Measurements from ENCODE around the gene EXOC4. TPM values are rescaled to one million over a fixed set of nuclear protein-coding genes. Genes with fewer than 3 reads are reported as not detected.

The EXOC4 gene
- total RNA-seq, 3 donors from 2014 or later, result 23.9 to 30.4 (median 26.0) TPM

- no peaks in the 10 kb centered on the region for H3K27me3 Mint-ChIP-seq (ENCODE audit: low read depth)
- ATAC-seq (no peak), DNase-seq (no peak)
- peaks cover 8% of the 10 kb centered on the region for H3K9me3 Mint-ChIP-seq
- H3K36me3 Mint-ChIP-seq (ENCODE audit: insufficient read depth), result peaks cover 26% of the 10 kb centered on the region
- H3K4me1 Mint-ChIP-seq (ENCODE audit: low read depth), result no peaks in the 10 kb centered on the region
- no peak overlapping the region for H3K4me3 Mint-ChIP-seq
These were observed 660.2 kb downstream of the EXOC4 start for GRCh38 chr7:133912916-133913697.

- ATAC-seq, result no peak
- no peaks in the 10 kb centered on the region for H3K27me3 Mint-ChIP-seq (ENCODE audit: low read depth)
- no peak overlapping the region for H3K4me3 Mint-ChIP-seq
- peaks cover 42% of the 10 kb centered on the region for H3K36me3 Mint-ChIP-seq (ENCODE audit: insufficient read depth)
- H3K9me3 Mint-ChIP-seq, result peaks cover 34% of the 10 kb centered on the region
- DNase-seq, result no peak
- H3K4me1 Mint-ChIP-seq (ENCODE audit: low read depth), result no peaks in the 10 kb centered on the region
These were observed 663.7 kb downstream of the EXOC4 start for GRCh38 chr7:133916621-133917020.

- H3K4me3 Mint-ChIP-seq, result no peak overlapping the region
- peaks cover 40% of the 10 kb centered on the region for H3K36me3 Mint-ChIP-seq (ENCODE audit: insufficient read depth)
- ATAC-seq, result no peak
- no peaks in the 10 kb centered on the region for H3K4me1 Mint-ChIP-seq (ENCODE audit: low read depth)
- DNase-seq, result no peak
- H3K27me3 Mint-ChIP-seq (ENCODE audit: low read depth), result no peaks in the 10 kb centered on the region
- H3K9me3 Mint-ChIP-seq, result peaks cover 34% of the 10 kb centered on the region
These were observed 666.9 kb downstream of the EXOC4 start for GRCh38 chr7:133919810-133920209.

GRCh38 chr7:133921635-133922182 lies 668.8 kb downstream of the EXOC4 start:
- peaks cover 38% of the 10 kb centered on the region for H3K36me3 Mint-ChIP-seq (ENCODE audit: insufficient read depth)
- ATAC-seq (no peak), DNase-seq (no peak)
- H3K27me3 Mint-ChIP-seq (ENCODE audit: low read depth), result no peaks in the 10 kb centered on the region
- no peaks in the 10 kb centered on the region for H3K4me1 Mint-ChIP-seq (ENCODE audit: low read depth)
- no peak overlapping the region for H3K4me3 Mint-ChIP-seq
- peaks cover 34% of the 10 kb centered on the region for H3K9me3 Mint-ChIP-seq

GRCh38 chr7:133923974-133924373 lies 671.1 kb downstream of the EXOC4 start:
- DNase-seq (no peak), ATAC-seq (no peak)
- Mint-ChIP-seq H3K27me3 (ENCODE audit: low read depth) (no peaks in the 10 kb centered on the region), H3K9me3 (peaks cover 28% of the 10 kb centered on the region), H3K4me3 (no peak overlapping the region), H3K4me1 (ENCODE audit: low read depth) (no peaks in the 10 kb centered on the region), H3K36me3 (ENCODE audit: insufficient read depth) (peaks cover 28% of the 10 kb centered on the region)

GRCh38 chr7:133931053-133931452 lies 678.2 kb downstream of the EXOC4 start:
- H3K4me3 Mint-ChIP-seq, result no peak overlapping the region
- no peaks in the 10 kb centered on the region for H3K9me3 Mint-ChIP-seq
- H3K27me3 Mint-ChIP-seq (ENCODE audit: low read depth), result no peaks in the 10 kb centered on the region

GRCh38 chr7:133932591-133932990 lies 679.7 kb downstream of the EXOC4 start:
- H3K27me3 Mint-ChIP-seq (ENCODE audit: low read depth), result no peaks in the 10 kb centered on the region
- peaks cover 36% of the 10 kb centered on the region for H3K36me3 Mint-ChIP-seq (ENCODE audit: insufficient read depth)
- H3K4me1 Mint-ChIP-seq (ENCODE audit: low read depth), result no peaks in the 10 kb centered on the region
- no peaks in the 10 kb centered on the region for H3K9me3 Mint-ChIP-seq
- ATAC-seq (no peak), DNase-seq (no peak)
- H3K4me3 Mint-ChIP-seq, result no peak overlapping the region

More at GRCh38 chr7:133931053-133931452, 678.2 kb downstream of the EXOC4 start:
- Mint-ChIP-seq H3K4me1 (ENCODE audit: low read depth) (no peaks in the 10 kb centered on the region), H3K36me3 (ENCODE audit: insufficient read depth) (peaks cover 28% of the 10 kb centered on the region)
- ATAC-seq (no peak), DNase-seq (no peak)

- no peaks in the 10 kb centered on the region for H3K27me3 Mint-ChIP-seq (ENCODE audit: low read depth)
- no peak overlapping the region for H3K4me3 Mint-ChIP-seq
- DNase-seq (no peak), ATAC-seq (no peak)
- no peaks in the 10 kb centered on the region for H3K4me1 Mint-ChIP-seq (ENCODE audit: low read depth)
- H3K9me3 Mint-ChIP-seq, result no peaks in the 10 kb centered on the region
- H3K36me3 Mint-ChIP-seq (ENCODE audit: insufficient read depth), result peaks cover 43% of the 10 kb centered on the region
These were observed 681.5 kb downstream of the EXOC4 start for GRCh38 chr7:133934262-133934976.

- Mint-ChIP-seq H3K4me1 (ENCODE audit: low read depth) (no peaks in the 10 kb centered on the region), H3K36me3 (ENCODE audit: insufficient read depth) (peaks cover 39% of the 10 kb centered on the region), H3K9me3 (no peaks in the 10 kb centered on the region), H3K27me3 (ENCODE audit: low read depth) (no peaks in the 10 kb centered on the region), H3K4me3 (no peak overlapping the region)
- DNase-seq (no peak), ATAC-seq (no peak)
These were observed 682.1 kb downstream of the EXOC4 start for GRCh38 chr7:133934977-133935330.

GRCh38 chr7:133936074-133936473 lies 683.2 kb downstream of the EXOC4 start:
- Mint-ChIP-seq H3K4me3 (no peak overlapping the region), H3K9me3 (no peaks in the 10 kb centered on the region), H3K27me3 (ENCODE audit: low read depth) (no peaks in the 10 kb centered on the region), H3K4me1 (ENCODE audit: low read depth) (no peaks in the 10 kb centered on the region), H3K36me3 (ENCODE audit: insufficient read depth) (peaks cover 46% of the 10 kb centered on the region)
- ATAC-seq, result no peak
- DNase-seq, result no peak

GRCh38 chr7:133937786-133938185 lies 684.9 kb downstream of the EXOC4 start:
- H3K36me3 Mint-ChIP-seq (ENCODE audit: insufficient read depth), result peaks cover 51% of the 10 kb centered on the region
- no peak overlapping the region for H3K4me3 Mint-ChIP-seq
- no peaks in the 10 kb centered on the region for H3K4me1 Mint-ChIP-seq (ENCODE audit: low read depth)
- no peaks in the 10 kb centered on the region for H3K27me3 Mint-ChIP-seq (ENCODE audit: low read depth)
- no peak for ATAC-seq
- H3K9me3 Mint-ChIP-seq, result no peaks in the 10 kb centered on the region
- DNase-seq, result no peak

GRCh38 chr7:133940368-133940767 lies 687.5 kb downstream of the EXOC4 start:
- peaks cover 51% of the 10 kb centered on the region for H3K36me3 Mint-ChIP-seq (ENCODE audit: insufficient read depth)
- no peaks in the 10 kb centered on the region for H3K27me3 Mint-ChIP-seq (ENCODE audit: low read depth)
- DNase-seq (no peak), ATAC-seq (no peak)
- H3K4me1 Mint-ChIP-seq (ENCODE audit: low read depth), result no peaks in the 10 kb centered on the region
- H3K9me3 Mint-ChIP-seq, result no peaks in the 10 kb centered on the region
- no peak overlapping the region for H3K4me3 Mint-ChIP-seq

- Mint-ChIP-seq H3K36me3 (ENCODE audit: insufficient read depth) (peaks cover 48% of the 10 kb centered on the region), H3K27me3 (ENCODE audit: low read depth) (no peaks in the 10 kb centered on the region)
These were observed 688.6 kb downstream of the EXOC4 start for GRCh38 chr7:133941496-133941895.

GRCh38 chr7:133945497-133945896 lies 692.6 kb downstream of the EXOC4 start:
- no peak overlapping the region for H3K4me3 Mint-ChIP-seq
- DNase-seq (no peak), ATAC-seq (no peak)
- no peaks in the 10 kb centered on the region for H3K4me1 Mint-ChIP-seq (ENCODE audit: low read depth)
- no peaks in the 10 kb centered on the region for H3K9me3 Mint-ChIP-seq
- H3K36me3 Mint-ChIP-seq (ENCODE audit: insufficient read depth), result peaks cover 42% of the 10 kb centered on the region
- H3K27me3 Mint-ChIP-seq (ENCODE audit: low read depth), result no peaks in the 10 kb centered on the region

More at GRCh38 chr7:133941496-133941895, 688.6 kb downstream of the EXOC4 start:
- no peak overlapping the region for H3K4me3 Mint-ChIP-seq
- H3K9me3 Mint-ChIP-seq, result no peaks in the 10 kb centered on the region
- DNase-seq, result no peak
- no peaks in the 10 kb centered on the region for H3K4me1 Mint-ChIP-seq (ENCODE audit: low read depth)
- ATAC-seq, result no peak

Measured in activated T-cell treated with anti-CD3 and anti-CD28 coated beads, Interleukin-2, amount 50 U/mL, for 4 hours (primary cell).